GM12892 (cell line): Measurements from ENCODE around the gene RNF186.

ENCODE experiments used
- POLR2A ChIP-seq: IDR thresholded peaks from 2 replicates; pipeline ENCODE4 v1.6.1; 2011; ENCODE audit warnings: low read depth, low read length, control low read depth
- POLR2AphosphoS5 ChIP-seq: IDR thresholded peaks from 2 replicates; pipeline ENCODE4 v1.6.1; 2011; ENCODE audit warnings: low read depth, low read length, control low read depth

- TF ChIP-seq POLR2A (peak; percentile 60; the same call in 1 of the 2 replicates), POLR2AphosphoS5 (no peak)
Observed at GRCh38 chr1:19799230-19800075, 15.6 kb downstream of the RNF186 start, which contains the start of gene TMCO4.
